ENCODE data around the gene MTFR1L.

GRCh38 chr1:25819491-25820246 is at the start of gene MTFR1L:
- no peak for TF ChIP-seq CTCF (IDR thresholded peaks at IDR 0.05)
- TF ChIP-seq POLR2A (IDR thresholded peaks at IDR 0.05), result peak; percentile 79
